Measurements from ENCODE around the gene MC5R.
A peak's percentile ranks its signal among the peaks of the same experiment; 100 is the strongest.

Gene MC5R

DNA sequence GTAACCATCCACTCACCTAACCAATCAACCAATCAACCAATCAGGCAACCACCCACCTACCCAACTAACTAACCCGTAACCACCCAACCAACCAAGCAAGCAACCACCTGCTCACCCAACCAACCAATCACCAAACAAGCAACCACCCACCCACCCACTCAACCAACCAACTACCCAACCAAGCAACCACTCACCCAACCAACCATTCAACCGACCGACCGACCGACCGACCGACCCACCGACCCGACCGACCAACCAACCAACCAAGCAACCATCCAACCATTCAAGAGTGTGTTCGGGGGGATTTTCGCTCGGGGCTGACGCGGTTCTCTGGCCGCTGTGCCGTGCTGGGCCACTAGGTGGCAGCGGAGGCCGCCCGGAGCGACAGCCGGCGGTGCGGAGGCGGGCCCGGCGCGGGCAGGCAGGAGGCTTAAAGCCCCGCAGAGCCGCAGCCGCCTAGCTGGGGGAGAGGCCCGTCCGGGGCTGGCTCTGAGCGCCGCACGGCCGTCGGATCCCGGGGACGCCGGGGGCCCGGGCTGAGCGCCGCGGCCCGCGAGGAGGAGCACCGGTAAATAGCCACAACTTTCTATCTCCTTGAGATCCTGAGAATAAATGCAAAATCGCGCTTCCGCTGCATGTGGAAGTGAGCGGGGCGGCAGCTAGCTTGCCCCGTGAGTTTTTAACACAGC is at the start of gene MC5R:
TSS of gene MC5R (plus strand) at position 443 of the 689 bp plus-strand sequence. CDS start 1,617 bp downstream, outside the sequence.
- peak; percentile 67 for DNase-seq

DNA sequence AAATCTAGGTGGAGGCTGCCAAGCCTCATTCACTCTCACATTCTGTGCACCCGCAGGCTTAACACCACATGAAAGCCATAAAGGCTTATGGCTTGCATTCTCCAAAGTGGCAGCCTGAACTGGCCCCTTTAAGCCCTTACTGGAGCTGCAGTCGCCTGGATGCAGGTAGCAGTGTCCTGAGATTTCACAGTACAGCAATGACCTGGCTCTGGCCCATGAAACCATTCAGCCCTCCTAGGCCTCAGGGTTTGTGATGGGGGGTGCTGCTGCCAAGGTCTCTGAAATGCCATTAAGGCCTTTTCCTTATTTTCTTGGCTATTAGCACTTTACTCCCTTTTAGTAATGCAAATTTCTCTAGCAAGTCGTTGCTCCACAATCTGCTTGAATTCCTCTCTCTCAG is 48.9 kb upstream of the MC5R start:
- no peak for DNase-seq

DNA sequence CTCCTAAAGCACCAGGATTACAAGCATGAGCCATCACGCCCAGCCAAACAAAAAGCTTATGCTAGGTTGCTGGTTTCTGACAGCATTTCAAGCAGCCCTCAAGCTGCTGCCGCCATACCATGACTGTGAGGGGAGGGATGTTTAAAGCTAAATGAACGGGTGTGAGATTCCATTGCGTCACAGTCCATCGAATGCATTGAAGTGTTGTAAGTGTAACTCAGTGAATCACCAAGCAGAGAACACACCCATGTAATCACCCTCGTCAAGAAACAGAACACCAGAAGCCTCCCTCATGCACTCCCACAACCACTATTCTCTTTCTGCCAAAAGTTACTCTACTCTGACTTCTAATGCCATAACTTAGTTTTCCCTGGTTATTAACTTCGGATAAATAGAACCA is 32.8 kb upstream of the MC5R start:
- no peak for DNase-seq

GRCh38 chr18:13793819-13794218 is 30.1 kb upstream of the MC5R start:
- no peak for DNase-seq

- DNase-seq, result no peak
Observed at GRCh38 chr18:13796515-13796914, 27.4 kb upstream of the MC5R start.

GRCh38 chr18:13797157-13797611 is 26.8 kb upstream of the MC5R start:
- no peak for DNase-seq

DNA sequence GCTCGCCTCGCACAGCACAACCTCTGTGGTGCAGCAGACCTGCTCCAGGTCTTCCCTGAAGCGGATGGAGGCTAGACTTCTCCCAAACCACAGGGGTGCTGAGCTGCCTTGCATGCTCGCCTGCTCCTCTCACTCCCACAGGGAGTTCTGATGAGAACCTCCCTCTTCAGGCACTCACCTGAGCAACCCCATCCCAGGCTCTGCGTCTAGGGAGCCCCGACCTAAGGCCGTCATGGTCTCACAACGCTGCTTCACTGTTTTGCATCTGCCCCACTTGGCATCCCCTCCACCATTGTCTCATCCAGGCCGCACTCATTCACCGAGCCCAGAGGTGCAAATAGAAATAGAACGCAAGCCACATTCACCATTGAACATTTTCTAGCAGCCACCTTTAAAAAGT is 24.6 kb upstream of the MC5R start:
- no peak for DNase-seq

DNA sequence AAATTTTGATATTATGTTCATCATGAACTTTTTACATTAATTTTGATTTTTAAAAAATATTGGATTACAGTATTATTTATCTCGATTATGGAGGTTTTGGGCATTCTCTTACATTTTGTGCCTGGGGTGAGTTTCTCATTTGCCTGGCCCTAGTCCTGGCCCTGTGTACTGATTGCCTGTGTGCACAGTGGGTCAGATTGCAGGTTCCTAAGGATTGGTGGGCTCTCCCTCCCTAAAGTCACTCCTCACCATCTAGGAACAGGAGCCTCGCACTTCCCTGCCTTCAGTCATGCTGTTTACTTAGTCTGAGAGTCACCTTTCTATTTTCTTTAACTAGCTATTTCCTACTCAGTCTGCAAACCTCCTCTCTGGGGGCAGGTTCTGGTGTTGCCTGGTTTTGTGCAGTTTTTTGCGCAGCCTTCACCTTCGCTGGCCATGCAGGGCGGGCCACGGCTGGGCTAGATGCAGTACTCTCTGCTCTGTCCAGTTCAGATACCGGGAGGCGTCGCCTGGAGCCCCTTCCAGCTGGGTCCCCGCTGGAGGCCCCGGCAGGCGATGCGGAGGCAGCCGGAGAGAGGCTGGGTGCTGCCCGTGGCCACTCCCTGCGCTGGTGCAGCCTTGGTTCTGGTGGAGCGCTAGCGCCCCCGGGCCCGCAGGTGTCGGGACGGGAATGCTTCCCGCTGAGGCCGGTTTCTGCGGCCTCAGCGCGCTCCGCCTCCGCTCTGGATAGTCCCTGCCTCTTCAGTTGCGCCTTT is 23.3 kb upstream of the MC5R start:
- peak; percentile 84 for DNase-seq

DNA sequence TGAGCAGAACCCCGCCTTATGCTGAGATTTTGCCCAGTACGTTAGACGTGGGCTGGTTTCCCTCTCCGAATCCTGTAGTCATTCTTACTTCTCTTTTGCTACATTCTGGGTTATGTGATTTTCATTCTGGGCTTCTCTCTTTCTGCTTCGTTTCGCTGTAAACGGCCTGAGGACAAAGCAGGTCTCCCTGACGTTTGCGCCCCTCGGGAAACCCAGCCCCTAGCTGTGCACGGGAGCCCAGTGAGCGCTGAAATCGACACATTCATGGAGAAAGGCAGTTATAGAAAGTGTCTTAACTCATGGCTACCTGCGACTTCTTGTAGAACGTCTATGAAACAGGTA is 22.7 kb upstream of the MC5R start:
- no peak for DNase-seq

DNA sequence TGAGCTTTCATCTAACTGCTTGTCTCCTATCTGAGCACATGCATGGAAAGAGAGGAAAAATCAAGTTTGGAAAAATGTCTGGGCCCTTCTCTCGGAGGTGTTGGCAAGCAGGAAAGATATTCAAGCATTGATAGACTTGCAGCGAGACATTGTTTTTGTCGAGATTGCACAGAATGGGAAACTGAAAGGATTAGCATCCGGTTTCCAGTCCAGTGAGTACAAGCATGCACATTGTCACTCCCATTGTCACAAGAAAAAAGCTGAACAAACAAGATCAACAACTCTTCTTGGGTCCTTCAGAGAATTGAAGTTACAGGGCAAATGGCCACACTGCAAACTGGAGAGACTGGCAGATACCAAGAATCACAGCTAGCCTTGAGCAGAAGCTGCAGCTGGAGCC is 19.6 kb upstream of the MC5R start:
- no peak for DNase-seq

GRCh38 chr18:13808294-13809042 is 15.5 kb upstream of the MC5R start:
- no peak for DNase-seq

GRCh38 chr18:13809043-13809430 is 14.9 kb upstream of the MC5R start:
- DNase-seq, result no peak

- no peak for DNase-seq
Observed at GRCh38 chr18:13809531-13810255, 14.3 kb upstream of the MC5R start.

DNA sequence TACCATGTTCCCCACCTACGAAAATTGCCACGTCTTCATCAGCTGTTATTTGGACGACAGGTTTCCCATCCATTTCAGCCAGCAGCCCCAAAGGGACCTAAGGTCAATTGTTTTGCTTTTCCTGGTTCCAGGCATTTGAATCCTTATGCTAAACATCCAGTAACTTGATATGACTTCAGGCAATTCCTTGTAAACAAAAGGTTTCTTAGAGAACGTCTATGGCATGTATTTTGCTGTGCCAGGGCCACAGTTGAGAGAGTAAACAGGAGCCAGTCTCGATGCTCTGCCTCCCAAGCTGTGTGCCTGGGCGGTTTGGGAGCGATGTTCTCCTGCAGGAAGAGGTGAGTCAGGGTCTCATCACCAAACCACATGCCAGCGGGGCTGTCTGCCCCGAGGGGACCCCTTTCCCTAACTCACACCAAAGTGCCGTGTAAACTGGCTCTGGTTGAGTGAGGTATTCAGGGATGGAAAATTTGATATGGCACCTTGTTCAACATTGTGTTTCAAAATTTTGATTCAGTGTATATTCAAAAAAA is 12.9 kb upstream of the MC5R start:
- DNase-seq, result no peak

- DNase-seq, result no peak
Observed at GRCh38 chr18:13811993-13812392, 12.0 kb upstream of the MC5R start.

GRCh38 chr18:13813271-13813849 is 10.6 kb upstream of the MC5R start:
- peak; percentile 54 for DNase-seq

DNA sequence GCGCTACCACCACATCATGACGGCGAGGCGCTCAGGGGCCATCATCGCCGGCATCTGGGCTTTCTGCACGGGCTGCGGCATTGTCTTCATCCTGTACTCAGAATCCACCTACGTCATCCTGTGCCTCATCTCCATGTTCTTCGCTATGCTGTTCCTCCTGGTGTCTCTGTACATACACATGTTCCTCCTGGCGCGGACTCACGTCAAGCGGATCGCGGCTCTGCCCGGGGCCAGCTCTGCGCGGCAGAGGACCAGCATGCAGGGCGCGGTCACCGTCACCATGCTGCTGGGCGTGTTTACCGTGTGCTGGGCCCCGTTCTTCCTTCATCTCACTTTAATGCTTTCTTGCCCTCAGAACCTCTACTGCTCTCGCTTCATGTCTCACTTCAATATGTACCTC is 2.3 kb downstream of the MC5R start:
- no peak for DNase-seq

DNA sequence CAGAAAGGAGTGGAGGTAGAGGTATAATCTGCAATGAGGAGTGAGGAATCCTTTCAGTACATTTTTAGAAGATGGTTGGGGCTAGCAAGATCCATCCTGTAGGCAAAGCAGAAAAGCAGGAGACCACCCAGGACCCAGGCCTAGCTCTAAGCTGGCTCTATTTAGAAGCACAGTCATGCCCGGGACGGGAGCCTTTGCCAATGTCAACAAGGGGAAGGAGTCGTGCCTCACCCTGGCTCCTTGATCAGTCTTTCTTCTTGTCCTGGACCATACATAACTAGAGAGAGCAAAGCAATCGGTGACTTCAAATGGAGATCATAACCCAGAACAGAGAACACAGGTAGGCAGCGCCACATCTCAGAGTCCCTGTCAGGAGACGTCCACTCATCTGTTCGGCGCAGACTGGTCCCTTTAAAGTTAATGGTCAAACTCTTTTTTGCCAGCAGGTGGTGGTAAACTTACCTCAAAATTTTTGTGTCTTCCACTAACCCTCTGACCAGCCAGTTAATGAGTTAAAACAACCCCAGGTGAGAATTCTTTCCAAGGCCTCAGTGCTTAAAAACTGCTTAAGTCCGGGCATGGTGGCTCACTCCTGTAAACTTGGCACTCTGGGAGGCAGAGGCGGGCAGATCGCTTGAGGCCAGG is 8.0 kb downstream of the MC5R start:
- DNase-seq, result no peak

DNA sequence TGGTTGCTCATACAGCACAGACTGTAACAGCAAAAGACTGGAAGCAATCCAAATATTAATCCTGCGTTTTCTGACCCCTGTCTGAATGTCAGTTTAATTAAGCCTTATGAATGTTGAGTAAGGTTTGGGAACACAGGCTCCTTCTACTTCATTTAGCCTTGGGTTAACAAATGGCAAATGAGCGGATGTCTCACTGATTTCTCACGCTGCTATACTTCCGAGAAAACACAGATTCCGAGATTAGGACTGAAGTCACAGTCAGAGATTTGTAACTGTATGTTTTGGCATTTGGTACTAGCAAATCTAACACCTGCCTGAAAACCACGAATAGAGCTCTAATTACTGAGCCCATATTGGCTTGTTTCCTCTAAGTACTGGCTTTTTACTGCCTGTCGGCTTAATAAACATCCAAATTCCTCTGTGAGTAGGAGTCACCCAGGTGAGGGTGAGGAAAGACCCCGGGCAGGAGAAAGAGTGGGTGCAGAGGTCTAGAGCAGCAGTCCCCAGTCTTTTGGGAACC is 10.6 kb downstream of the MC5R start:
- no peak for DNase-seq

DNA sequence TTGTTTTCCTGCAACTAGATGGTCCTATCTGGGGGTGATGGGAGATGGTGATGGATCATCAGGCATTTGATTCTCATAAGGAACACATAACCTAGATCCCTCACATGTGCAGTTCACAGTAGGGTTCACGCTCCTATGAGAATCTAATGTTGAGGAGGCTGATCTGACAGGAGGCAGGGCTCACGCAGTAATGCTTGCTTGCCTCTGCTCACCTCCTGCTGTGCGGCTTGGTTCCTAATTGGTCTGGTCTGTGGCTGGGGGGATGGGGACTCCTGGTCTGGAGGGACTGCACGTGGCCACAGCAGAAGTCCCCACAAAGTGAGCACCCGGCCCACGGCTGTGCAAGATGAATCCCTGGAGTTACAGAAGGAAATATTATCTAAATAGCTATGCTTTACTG is 11.3 kb downstream of the MC5R start:
- no peak for DNase-seq

GRCh38 chr18:13836559-13836958 is 12.6 kb downstream of the MC5R start:
- no peak for DNase-seq

GRCh38 chr18:13849791-13850190 is 25.8 kb downstream of the MC5R start:
- DNase-seq, result no peak

All from right hindlimb (tissue), 1 donor.